ENCODE measurements around the gene DLK2.
"Not testable (repeated sequence)": the region's sequence is repeated elsewhere in the genome, so short reads cannot be mapped to it uniquely, and the experiment has no call there.

The DLK2 gene

GRCh38 chr6:43455531-43456428 lies at the start of gene DLK2:
Gene DLK2 (minus strand): TSS chr6:43455548. CDS start chr6:43454825, 723 bp downstream.
- H3K27ac ChIP-seq, result peak within 1 kb of the TSS; percentile 90
- ChIA-PET POLR2A (ENCODE audit: low non-redundant PET) (no interaction called here), CTCF (interaction anchor here (0.5 to 3.0 kb wide), 7 partner anchors 15 to 51 kb away, joined by 3 to 14 read pairs (median 5); no protein-coding TSS in a partner anchor)
- TF ChIP-seq CTCF (conservative IDR thresholded peaks at IDR 0.05; ENCODE audit: low read depth), result no peak
- DNase-seq (ENCODE audit: low spot score), result peak; percentile 73

- ChIA-PET CTCF (interaction anchor here (1.2 kb wide), 1 partner anchor 49 kb away, joined by 4 read pairs; no protein-coding TSS in a partner anchor), POLR2A (ENCODE audit: low non-redundant PET) (no interaction called here)
- H3K27ac ChIP-seq, result peak overlapping the region; percentile 36
- DNase-seq (ENCODE audit: low spot score), result no peak
- no peak for TF ChIP-seq CTCF (conservative IDR thresholded peaks at IDR 0.05; ENCODE audit: low read depth)
These were observed 48.1 kb upstream of the DLK2 start for GRCh38 chr6:43503443-43503842.

GRCh38 chr6:43502666-43503065 lies 47.3 kb upstream of the DLK2 start:
- ChIA-PET CTCF (no interaction called here), POLR2A (ENCODE audit: low non-redundant PET) (no interaction called here)
- no peak for DNase-seq (ENCODE audit: low spot score)
- H3K27ac ChIP-seq, result peak overlapping the region; percentile 36
- TF ChIP-seq CTCF (conservative IDR thresholded peaks at IDR 0.05; ENCODE audit: low read depth), result no peak

GRCh38 chr6:43500921-43501320 lies 45.6 kb upstream of the DLK2 start:
- CTCF ChIA-PET, result interaction anchor here (0.6 to 1.7 kb wide), 3 partner anchors 8 to 47 kb away, joined by 3 to 9 read pairs (median 3); no protein-coding TSS in a partner anchor
- H3K27ac ChIP-seq, result peak overlapping the region; percentile 28
- POLR2A ChIA-PET (ENCODE audit: low non-redundant PET), result interaction anchor here (1.0 kb wide), 1 partner anchor 9 kb away, joined by 4 read pairs; the partner anchor contains the start of gene LRRC73
- TF ChIP-seq CTCF (conservative IDR thresholded peaks at IDR 0.05; ENCODE audit: low read depth), result no peak
- no peak for DNase-seq (ENCODE audit: low spot score)

GRCh38 chr6:43499028-43499815 lies 43.9 kb upstream of the DLK2 start:
- CTCF ChIA-PET, result no interaction called here
- H3K27ac ChIP-seq, result peak overlapping the region; percentile 99
- POLR2A ChIA-PET (ENCODE audit: low non-redundant PET), result no interaction called here
- no peak for DNase-seq (ENCODE audit: low spot score)
- TF ChIP-seq CTCF (conservative IDR thresholded peaks at IDR 0.05; ENCODE audit: low read depth), result no peak

- CTCF ChIA-PET; POLR2A ChIA-PET (ENCODE audit: low non-redundant PET): not testable (repeated sequence)
- peak overlapping the region; percentile 99 for H3K27ac ChIP-seq
These were observed 42.9 kb upstream of the DLK2 start for GRCh38 chr6:43498291-43498690.

More at GRCh38 chr6:43498291-43498690, 42.9 kb upstream of the DLK2 start:
- not testable (repeated sequence) for DNase-seq (ENCODE audit: low spot score)
